Astrocyte of the spinal cord (primary cell): Measurements from ENCODE around the gene LHFPL2.

Source experiments
- DNase-seq: peaks from one replicate; pipeline ENCODE4 v3.0.0; 2011; ENCODE audit warnings: low read depth, low spot score
- H3K4me3 ChIP-seq: 2 replicates; pipeline ENCODE4 v1.5.1; 2011; ENCODE audit warnings: low read depth, mild to moderate bottlenecking, low read length, moderate library complexity
- in situ Hi-C: cut with HindIII; loops from 2 replicates; pipeline ENCODE4 v1.10.0; 2017; ENCODE audit warnings: low sequenced_read_pairs
- TF ChIP-seq, protein P1 (sequence below): IDR thresholded peaks from 2 replicates; pipeline ENCODE4 v1.5.1; 2012; ENCODE audit warnings: low read depth, mild to moderate bottlenecking, low read length, inconsistent platforms

The LHFPL2 gene

DNA sequence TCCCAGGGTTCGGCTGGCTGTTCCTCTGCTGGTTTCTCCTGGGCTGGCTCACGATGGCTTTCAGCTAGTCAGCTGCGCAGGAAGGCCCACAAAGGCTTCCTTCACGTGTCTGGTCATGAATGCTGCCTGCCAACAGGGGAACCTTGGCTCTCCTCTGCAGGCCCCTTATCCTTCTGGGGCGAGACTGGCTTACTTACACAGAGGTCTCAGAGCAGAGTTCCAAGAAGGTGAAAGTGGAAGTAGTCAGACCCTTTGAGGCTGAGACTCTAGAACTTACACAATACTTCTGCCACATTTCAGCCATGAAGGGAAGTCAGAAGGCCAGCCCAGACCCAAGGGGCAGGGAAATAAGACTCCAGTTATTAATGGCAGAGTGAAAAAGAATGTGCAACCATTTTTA, 99.5 kb downstream of the LHFPL2 start:
- no peak for DNase-seq
- in situ Hi-C loops = loop anchor here (25.0 kb wide), 1 partner anchor 413 kb away; no protein-coding TSS in a partner anchor
- TF ChIP-seq, protein P1, sequence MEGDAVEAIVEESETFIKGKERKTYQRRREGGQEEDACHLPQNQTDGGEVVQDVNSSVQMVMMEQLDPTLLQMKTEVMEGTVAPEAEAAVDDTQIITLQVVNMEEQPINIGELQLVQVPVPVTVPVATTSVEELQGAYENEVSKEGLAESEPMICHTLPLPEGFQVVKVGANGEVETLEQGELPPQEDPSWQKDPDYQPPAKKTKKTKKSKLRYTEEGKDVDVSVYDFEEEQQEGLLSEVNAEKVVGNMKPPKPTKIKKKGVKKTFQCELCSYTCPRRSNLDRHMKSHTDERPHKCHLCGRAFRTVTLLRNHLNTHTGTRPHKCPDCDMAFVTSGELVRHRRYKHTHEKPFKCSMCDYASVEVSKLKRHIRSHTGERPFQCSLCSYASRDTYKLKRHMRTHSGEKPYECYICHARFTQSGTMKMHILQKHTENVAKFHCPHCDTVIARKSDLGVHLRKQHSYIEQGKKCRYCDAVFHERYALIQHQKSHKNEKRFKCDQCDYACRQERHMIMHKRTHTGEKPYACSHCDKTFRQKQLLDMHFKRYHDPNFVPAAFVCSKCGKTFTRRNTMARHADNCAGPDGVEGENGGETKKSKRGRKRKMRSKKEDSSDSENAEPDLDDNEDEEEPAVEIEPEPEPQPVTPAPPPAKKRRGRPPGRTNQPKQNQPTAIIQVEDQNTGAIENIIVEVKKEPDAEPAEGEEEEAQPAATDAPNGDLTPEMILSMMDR = no peak
- H3K4me3 ChIP-seq = no peak overlapping the region

DNA sequence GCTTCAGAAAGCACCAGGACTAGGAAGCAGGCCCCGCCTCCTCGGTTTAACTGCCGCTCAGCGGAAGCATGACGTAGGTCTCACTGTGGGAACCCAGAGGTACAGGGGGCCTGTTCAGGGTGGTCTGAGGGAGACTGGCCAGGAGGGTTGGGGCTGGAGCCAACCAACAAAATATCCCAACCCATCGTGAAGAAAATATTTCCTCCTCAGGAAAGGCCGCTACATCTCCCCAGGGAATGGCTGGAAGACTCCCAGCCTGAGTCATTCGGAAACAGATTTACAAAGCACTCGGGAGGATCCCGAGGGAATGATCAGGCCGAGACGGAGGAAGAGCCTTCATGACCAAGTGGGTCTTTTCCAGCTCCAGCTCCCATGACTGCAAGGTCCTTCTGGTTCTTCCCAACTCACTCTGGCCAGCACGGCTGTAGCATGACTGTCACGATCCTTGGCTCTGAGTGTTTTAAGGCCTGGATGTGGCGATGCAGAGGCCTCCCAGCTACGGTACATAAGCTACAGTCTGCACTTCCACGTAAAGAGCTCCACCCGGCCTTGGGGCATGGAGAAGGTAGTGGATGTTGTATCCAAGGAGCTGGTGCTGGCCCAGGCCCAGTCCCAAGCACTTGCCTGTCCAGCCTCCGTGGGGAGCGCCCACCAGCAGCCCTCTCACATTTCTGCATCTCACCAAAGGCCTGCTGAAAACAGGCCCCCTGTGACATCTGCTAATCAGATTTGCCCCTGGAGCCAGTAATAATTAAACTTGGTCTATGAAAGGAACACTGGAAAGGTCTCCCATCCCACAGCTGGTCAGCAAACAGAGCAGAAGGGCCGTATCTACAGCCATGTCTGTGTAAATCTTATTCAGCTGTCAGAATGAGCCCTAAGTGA, 100.6 kb downstream of the LHFPL2 start:
- in situ Hi-C loops = loop anchor here (25.0 kb wide), 1 partner anchor 414 kb away; no protein-coding TSS in a partner anchor
- no peak overlapping the region for H3K4me3 ChIP-seq
- TF ChIP-seq, protein P1 = no peak
- peak; percentile 91 for DNase-seq

DNA sequence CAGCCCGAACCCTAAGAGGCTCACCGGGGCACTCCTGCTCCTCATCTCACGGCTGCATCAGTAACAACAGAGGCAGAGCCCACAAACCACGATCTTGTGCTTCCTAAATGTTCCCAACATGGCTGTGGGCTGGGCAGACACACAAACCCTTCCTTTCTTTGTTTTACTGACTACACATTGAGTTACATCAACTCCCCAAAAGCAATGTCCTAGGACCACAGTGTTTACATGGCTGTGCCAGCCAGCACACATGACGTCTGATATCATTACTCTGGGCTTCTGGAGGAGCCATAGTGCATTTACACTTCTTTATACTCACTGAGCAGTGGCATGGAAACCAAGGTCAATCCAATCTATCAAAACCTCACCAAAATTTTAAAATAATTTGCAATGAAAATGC, 101.4 kb downstream of the LHFPL2 start:
- TF ChIP-seq, protein P1 = no peak
- in situ Hi-C loops = loop anchor here (25.0 kb wide), 1 partner anchor 415 kb away; no protein-coding TSS in a partner anchor
- peak; percentile 59 for DNase-seq
- H3K4me3 ChIP-seq = no peak overlapping the region

DNA sequence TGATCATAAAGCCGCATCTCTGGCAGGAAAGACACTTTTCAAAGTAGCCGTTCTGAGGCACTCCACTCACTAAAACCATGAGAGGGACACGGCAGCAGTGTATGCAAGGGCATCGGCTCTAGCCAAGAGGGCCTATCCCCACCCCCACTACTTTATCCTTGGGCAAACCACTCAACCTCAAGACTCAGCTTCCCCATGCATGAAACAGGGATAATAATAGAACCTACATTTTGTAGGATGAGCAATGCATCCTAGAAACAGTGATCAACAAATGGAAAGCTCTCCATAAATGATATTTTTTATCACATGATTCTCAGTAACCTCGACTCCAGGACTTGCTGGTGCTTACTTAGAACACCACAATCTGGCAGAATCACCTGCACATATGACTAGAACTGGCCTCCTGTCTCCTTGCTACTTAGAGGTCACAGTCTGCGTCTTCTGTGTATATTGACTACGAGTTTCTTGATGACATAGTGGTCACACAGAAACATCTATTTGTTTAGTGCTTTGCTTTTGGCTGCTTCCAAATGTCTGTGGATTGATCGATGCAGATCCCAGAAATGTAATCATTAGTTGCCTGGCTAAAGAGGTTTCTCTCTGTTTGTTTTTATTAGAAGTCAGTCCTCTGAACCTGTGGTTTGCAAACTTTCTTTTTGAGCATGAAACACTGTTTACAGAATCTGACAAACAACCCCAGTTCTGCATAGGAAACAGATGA, 102.1 kb downstream of the LHFPL2 start:
- TF ChIP-seq, protein P1 = no peak
- H3K4me3 ChIP-seq = no peak overlapping the region
- no peak for DNase-seq
- in situ Hi-C loops = loop anchor here (25.0 kb wide), 1 partner anchor 416 kb away; no protein-coding TSS in a partner anchor

DNA sequence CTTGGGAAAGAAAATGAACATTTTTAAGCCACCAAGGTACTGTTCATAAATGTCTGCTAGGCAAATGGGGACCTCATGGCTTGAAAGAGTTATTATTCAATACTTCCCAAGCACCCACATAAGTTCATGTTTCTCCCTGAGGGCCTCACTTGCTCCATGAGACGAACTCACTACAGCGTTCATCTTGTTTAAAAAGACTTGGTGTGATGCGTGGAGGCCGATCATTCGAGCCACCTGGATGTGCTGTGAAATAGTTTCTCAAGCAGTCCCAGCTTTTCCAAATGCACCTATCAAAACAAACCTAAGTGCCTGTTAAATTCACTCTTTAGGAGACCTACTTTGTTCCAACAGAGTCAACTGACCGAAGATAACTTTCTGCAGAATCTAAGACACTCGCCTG, 103.2 kb downstream of the LHFPL2 start:
- in situ Hi-C loops = loop anchor here (25.0 kb wide), 1 partner anchor 417 kb away; no protein-coding TSS in a partner anchor
- no peak overlapping the region for H3K4me3 ChIP-seq
- DNase-seq = no peak
- TF ChIP-seq, protein P1 = no peak

DNA sequence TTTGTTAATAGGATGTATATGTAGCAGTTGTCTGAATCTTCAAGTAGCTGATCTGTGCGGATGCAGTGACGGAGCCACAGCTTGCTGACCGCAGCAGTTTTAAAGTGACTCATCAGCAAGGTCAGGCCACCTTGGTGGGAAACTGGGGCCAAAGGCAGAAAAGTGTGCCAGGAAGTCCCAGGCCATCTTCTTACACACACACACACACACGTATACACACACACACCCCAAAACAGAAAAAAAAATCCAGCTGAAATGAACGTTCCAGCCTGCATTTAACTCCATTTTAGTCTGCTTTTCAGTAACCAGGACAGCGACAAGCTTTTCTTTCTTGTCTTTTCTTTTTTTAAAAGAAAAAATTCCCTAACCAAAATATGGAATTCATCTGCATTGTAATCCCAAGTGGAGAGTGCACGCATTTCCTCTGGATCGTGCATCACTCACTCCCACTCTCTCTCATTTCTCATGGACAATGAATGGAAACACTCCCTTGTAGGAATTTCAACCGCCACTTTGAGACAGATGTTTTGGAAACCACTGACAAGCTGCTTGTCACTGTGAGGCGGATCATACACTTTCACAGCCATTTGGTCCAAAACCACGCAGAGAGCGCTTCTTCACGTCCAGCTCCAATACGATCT, 103.9 kb downstream of the LHFPL2 start:
- TF ChIP-seq, protein P1 = no peak
- no peak overlapping the region for H3K4me3 ChIP-seq
- DNase-seq = peak; percentile 87
- in situ Hi-C loops = loop anchor here (25.0 kb wide), 1 partner anchor 418 kb away; no protein-coding TSS in a partner anchor
